COLO829 (cell line): ENCODE measurements around the gene GDAP2.
"Not testable (repeated sequence)": the region's sequence is repeated elsewhere in the genome, so short reads cannot be mapped to it uniquely, and the experiment has no call there.

Experiments used
- DNase-seq: peaks from one replicate; pipeline ENCODE4 v3.0.0; 2012; ENCODE audit warnings: low spot score

Gene GDAP2

GRCh38 chr1:117899801-117900200 is 29.6 kb downstream of the GDAP2 start:
- no peak for DNase-seq

DNA sequence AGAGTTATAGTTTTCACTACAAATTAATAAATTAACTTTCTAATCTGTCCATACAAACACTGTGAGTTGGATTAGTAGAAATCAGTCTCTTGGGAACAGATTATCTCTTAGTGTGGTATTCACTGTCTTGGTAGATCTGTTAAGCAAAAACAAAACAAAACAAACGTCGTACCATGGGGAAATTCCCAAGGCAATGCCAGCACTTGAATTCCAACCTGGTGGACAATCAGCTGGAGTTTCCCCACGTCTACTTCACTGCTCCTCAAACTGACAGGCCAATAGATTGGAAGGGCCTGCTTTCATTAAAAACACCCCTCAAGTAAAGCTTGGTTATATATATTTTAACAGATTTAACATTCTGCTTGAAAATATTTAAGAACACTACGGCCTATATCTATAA is 31.9 kb downstream of the GDAP2 start:
- no peak for DNase-seq

- DNase-seq = peak; percentile 44
These were observed 33.8 kb downstream of the GDAP2 start for GRCh38 chr1:117895482-117896114.

DNA sequence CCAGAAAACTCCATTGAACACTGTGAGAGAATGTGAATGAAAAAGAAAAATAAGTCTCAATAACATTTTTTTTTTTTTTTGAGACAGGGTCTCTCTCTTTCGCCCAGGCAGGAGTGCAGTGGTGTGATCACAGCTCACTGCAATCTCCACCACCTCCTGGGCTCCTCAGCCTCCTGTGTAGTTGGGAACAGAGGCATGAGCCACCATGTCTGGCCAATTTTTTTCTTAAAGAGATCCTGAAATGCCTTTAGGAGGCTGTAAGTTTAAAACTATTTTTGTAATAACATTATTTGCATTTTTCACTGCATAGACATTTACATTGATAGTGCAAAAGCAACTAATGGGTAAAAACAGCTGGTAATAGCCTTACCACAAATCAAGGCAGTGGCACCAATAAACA is 35.3 kb downstream of the GDAP2 start:
- no peak for DNase-seq

DNA sequence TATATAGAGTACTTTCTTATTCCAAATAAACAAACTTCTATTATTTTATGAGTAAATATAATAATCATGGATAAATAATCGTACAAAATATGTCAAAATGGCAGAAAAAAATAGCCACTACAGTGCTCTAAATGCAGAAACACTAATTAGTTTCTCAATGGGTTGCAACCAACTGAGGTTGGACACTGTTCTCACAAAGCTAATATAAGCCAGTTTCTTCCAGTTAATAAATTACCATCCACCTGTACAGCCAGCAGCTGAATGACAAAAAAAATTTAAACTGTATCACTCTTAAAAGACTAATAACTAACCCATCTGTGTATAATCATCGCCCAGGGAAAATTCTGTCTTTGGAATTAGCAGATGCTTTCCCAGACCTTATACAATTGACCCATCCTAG is 36.9 kb downstream of the GDAP2 start:
- no peak for DNase-seq

DNA sequence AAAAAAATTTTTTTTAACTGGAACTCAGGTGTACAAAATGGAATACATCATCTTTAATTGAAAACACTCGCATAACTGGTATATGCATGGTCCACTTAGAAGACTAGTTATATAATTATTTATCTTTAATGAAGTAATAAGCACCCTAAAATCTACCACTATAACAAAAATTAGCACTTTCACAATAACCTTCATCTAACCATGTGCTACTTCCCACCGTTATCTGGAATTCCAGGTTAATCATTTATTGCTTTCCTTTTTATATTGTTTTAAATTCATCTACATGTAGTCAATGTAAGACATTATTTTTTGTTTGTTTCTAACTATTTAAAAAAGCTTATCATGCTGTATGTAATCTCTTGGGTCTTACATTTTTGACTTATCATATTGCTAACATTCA is 39.0 kb downstream of the GDAP2 start:
- no peak for DNase-seq

GRCh38 chr1:117886101-117886795 is 43.2 kb downstream of the GDAP2 start:
- no peak for DNase-seq

DNA sequence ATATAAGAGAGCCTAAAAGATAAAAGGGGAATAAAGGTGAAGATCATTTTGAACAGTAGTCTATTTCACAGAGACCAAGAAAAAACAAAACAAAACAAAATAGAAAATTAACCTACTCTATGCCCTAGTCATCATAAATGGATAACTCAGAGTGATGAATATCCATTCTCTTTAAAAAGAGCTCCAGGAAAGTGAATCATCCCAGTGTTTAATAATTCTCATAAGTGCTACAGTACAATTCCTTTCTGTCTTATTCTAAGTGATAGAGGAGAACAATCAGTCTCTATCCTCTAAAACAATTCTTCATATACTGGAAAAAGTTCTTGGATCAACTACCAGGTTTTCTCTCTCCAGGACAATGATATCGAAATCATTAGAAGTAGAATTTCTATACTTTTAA is 45.8 kb downstream of the GDAP2 start:
- DNase-seq = peak; percentile 47

- DNase-seq = no peak
These were observed 50.1 kb downstream of the GDAP2 start for GRCh38 chr1:117879284-117879683.

GRCh38 chr1:117877823-117878222 is 51.6 kb downstream of the GDAP2 start:
- DNase-seq = no peak

GRCh38 chr1:117871013-117871412 is 58.4 kb downstream of the GDAP2 start:
- DNase-seq = no peak

GRCh38 chr1:117861694-117862093 is 67.7 kb downstream of the GDAP2 start:
- DNase-seq = no peak

- DNase-seq = no peak
These were observed 68.4 kb downstream of the GDAP2 start for GRCh38 chr1:117860896-117861610.

DNA sequence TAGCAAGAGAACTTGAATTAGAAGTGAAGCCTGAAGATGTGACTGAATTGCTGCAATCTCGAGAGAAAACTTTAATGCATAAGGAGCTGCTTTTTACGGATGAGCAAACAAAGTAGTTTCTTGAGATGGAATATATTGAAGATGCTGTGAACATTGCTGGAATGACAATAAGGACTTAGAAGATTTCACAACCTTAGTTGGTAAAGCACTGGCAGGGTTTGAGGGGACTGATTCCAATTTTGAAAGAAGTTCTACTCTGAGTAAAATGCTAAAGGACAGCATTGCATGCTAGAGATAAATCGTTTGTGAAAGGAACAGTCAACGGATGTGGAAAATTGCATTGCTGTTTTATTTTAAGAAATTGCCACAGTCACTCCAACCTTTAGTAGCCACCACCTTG is 69.5 kb downstream of the GDAP2 start:
- no peak for DNase-seq

DNA sequence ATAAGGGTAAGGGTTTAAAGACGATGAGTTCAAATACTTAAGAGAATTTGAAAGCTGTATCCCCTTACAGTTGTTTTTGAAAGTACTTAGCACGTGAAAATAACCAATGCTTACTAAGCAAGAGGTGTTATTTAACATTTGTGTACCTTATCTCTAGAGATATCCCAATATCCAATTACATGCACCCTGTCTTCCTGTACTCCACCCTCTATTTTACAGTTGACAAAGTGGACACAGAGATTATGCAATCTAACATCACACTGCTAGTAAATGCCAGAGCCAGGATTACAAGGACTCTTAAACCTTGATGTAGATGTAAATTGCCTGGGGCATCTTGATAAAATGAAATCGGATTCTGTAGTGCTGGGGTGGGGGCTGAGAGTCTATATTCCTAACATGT is 72.0 kb downstream of the GDAP2 start:
- no peak for DNase-seq

DNA sequence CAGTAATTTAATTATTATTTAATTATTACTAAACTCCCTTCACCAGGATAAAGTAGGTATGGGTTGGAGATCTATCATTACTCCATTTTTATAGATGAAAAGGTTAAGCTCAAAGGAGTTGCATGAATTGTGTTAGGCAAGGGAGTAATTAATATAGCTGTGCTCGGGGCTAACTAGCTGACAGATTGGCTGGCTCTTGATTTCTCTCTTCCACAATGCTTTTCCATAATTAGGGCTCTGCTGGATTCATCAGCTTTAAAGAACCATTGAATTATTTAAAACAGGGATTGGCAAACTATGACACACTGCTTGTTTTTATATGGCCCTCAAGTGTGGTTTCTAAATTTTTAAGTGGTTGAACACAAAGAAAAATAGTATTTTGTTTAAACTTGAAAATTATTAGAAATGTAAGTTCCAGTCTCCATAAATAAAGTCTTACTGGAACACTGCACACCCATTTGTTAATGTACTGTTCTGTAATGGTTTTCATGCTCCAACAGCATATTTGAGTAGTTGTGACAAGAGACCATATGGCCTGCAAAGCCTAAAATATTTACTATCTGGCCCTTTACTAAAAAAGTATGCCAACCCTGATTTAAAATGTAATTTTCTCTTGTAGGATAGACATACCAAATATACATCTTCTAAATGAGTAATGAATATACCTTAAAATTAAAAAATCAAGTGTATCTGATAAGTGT is 76.4 kb downstream of the GDAP2 start:
- no peak for DNase-seq

GRCh38 chr1:117851687-117852086 is 77.7 kb downstream of the GDAP2 start:
- no peak for DNase-seq

GRCh38 chr1:117846674-117847425 is 82.6 kb downstream of the GDAP2 start:
- no peak for DNase-seq

GRCh38 chr1:117844478-117844877 is 84.9 kb downstream of the GDAP2 start:
- not testable (repeated sequence) for DNase-seq

DNA sequence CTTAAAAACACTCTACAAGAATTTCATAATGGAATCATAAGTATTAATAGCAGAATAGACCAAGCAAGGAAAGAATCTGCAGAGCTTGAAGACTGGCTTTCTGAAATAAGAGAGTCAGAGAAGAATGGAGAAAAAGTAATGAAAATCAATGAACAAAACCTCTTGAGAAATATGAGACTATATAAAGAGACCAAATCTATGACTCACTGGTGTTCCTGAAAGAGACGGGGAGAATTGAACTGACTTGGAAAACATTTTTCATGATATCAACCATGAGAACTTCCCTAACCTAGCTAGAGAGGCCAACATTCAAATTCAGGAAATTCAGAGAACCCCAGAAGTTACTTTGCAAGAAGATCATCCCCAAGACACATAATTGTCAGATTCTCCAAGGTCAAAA is 85.6 kb downstream of the GDAP2 start:
- DNase-seq = no peak

DNA sequence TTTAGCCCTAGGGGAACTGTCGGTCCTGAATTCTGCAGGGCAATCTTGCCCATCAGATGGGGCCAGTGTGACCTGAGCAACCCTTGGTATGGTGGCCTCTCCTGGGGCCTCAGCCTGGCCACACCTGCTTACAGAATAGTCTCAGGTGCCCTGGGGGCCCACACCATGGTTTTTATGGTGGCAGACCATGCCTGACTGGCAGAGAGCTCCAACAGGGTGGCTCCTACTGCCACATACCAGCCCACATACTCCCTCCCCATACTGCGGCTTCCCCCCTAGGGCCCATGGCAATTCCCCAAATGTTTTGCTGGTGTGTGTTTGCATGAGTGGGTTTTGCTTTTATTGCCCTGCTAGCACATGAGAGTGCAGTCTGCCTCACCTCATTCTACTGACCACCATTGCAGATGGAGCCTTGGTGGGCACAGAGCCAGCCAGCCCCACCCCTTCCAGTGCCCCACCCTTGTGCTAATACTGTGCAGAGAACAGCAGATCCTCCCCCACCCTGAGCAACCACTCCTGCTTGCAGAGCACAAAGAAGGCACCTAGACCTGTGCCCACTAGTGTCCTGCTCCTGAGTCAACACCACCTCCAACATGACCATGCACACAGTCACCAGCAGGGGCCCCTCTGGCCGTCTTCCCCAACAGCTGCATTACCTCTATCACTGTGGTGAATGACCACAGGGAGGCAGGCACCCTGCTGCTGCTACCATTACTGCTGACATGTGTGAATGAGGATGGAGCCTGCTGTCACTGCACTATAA is 86.8 kb downstream of the GDAP2 start:
- no peak for DNase-seq
